Measurements from ENCODE around the gene NUP188. TPM values are rescaled to one million over a fixed set of nuclear protein-coding genes. Genes with fewer than 3 reads are reported as not detected.

The NUP188 gene
- total and polyA plus RNA-seq, 2 of the 13 experiments (the other 11 are each of a cell fraction or from before 2014, with no cell fraction given): 28.0 to 38.5 TPM

DNA sequence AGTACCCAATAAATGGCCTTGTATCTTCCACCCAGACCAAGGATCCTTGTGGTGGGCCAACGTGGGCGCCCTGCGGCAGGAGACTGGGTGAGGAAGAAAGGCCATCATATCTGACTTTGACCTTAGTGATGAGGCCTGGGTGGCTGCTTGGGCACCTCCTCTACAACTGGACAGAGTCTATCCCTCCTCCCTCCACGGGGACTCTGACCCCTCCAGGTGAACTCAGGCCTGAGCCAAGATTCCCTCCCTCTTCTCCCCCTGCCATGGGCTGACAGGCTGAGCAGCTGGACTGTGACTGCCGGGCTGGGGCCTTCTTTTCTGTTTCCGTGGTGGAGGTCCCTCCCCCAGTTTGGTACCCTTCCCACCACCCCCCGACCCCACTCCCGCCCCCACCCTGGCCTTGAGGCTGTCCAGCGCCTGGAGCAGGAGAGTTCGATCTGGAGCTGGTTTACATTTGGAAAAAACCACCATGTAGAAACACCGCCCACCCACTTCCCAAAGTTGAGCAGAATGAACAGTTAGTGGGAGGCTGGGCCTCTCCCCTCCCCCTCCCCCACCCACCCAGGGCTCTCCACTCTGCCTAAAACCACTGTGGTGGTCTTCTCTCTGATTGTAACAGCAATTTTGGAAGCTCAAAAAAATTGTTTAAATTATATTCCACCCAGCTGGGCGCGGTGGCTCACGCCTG, 28.0 kb upstream of the NUP188 start (continued):
- no peak for TF ChIP-seq PRDM4 (CRISPR knock-in tag; IDR thresholded peaks at IDR 0.05; ENCODE audit: borderline replicate concordance)
- TF ChIP-seq, protein P1, sequence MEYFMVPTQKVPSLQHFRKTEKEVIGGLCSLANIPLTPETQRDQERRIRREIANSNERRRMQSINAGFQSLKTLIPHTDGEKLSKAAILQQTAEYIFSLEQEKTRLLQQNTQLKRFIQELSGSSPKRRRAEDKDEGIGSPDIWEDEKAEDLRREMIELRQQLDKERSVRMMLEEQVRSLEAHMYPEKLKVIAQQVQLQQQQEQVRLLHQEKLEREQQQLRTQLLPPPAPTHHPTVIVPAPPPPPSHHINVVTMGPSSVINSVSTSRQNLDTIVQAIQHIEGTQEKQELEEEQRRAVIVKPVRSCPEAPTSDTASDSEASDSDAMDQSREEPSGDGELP (IDR thresholded peaks at IDR 0.05; ENCODE audit: borderline replicate concordance, low read depth): peak; percentile 79; the same call in 1 of the 2 replicates
- no peak for TF ChIP-seq ZZZ3 (CRISPR knock-in tag; IDR thresholded peaks at IDR 0.05; ENCODE audit: borderline replicate concordance)
- 0 out of 2 replicates have a peak, but pooled peaks have one; percentile 43 for TF ChIP-seq MYC (CRISPR knock-in tag; IDR thresholded peaks at IDR 0.05; ENCODE audit: borderline replicate concordance)
- TF ChIP-seq EED (CRISPR knock-in tag; IDR thresholded peaks at IDR 0.05): no peak
- no peak for TF ChIP-seq RFXANK (CRISPR knock-in tag; IDR thresholded peaks at IDR 0.05)
- peak; percentile 68; the same call in 1 of the 2 replicates for TF ChIP-seq THRA (CRISPR knock-in tag; IDR thresholded peaks at IDR 0.05; ENCODE audit: borderline replicate concordance)
- TF ChIP-seq HCFC1 (IDR thresholded peaks at IDR 0.05; ENCODE audit: low read depth, low read length): no peak
- TF ChIP-seq KMT2B (CRISPR knock-in tag; IDR thresholded peaks at IDR 0.05): no peak
- no peak for TF ChIP-seq ZNF232 (CRISPR knock-in tag; IDR thresholded peaks at IDR 0.05; ENCODE audit: borderline replicate concordance)
- TF ChIP-seq ZNF552 (CRISPR knock-in tag; IDR thresholded peaks at IDR 0.05; ENCODE audit: borderline replicate concordance): no peak
- no peak for TF ChIP-seq ZNF256 (CRISPR knock-in tag; conservative IDR thresholded peaks at IDR 0.05)
- TF ChIP-seq ZNF430 (CRISPR knock-in tag; IDR thresholded peaks at IDR 0.05): no peak
- no peak for TF ChIP-seq ZNF724P (CRISPR knock-in tag; IDR thresholded peaks at IDR 0.05; ENCODE audit: borderline replicate concordance)
- TF ChIP-seq ZNF264 (CRISPR knock-in tag; IDR thresholded peaks at IDR 0.05): no peak
- no peak for TF ChIP-seq FOXP1 (IDR thresholded peaks at IDR 0.05)
- TF ChIP-seq FOXP1 (CRISPR knock-in tag; IDR thresholded peaks at IDR 0.05): 0 out of 2 replicates have a peak, but pooled peaks have one; percentile 12
- no peak for TF ChIP-seq HOXA5 (CRISPR knock-in tag; IDR thresholded peaks at IDR 0.05)
- peak; percentile 66; the same call in 1 of the 2 replicates for TF ChIP-seq ZBTB38 (CRISPR knock-in tag; IDR thresholded peaks at IDR 0.05)
- TF ChIP-seq ZSCAN31 (CRISPR knock-in tag; IDR thresholded peaks at IDR 0.05; ENCODE audit: low read depth): no peak
- TF ChIP-seq, protein P2, sequence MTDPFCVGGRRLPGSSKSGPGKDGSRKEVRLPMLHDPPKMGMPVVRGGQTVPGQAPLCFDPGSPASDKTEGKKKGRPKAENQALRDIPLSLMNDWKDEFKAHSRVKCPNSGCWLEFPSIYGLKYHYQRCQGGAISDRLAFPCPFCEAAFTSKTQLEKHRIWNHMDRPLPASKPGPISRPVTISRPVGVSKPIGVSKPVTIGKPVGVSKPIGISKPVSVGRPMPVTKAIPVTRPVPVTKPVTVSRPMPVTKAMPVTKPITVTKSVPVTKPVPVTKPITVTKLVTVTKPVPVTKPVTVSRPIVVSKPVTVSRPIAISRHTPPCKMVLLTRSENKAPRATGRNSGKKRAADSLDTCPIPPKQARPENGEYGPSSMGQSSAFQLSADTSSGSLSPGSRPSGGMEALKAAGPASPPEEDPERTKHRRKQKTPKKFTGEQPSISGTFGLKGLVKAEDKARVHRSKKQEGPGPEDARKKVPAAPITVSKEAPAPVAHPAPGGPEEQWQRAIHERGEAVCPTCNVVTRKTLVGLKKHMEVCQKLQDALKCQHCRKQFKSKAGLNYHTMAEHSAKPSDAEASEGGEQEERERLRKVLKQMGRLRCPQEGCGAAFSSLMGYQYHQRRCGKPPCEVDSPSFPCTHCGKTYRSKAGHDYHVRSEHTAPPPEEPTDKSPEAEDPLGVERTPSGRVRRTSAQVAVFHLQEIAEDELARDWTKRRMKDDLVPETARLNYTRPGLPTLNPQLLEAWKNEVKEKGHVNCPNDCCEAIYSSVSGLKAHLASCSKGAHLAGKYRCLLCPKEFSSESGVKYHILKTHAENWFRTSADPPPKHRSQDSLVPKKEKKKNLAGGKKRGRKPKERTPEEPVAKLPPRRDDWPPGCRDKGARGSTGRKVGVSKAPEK (CRISPR knock-in tag; IDR thresholded peaks at IDR 0.05; ENCODE audit: borderline replicate concordance): no peak

Data from HepG2 (cell line).